Breast epithelium (tissue), 4 donors: ENCODE data around the gene MC1R. TPM values are rescaled to one million over a fixed set of nuclear protein-coding genes. Genes with fewer than 3 reads are reported as not detected.

Experiments used
- DNase-seq, 2 donors: peaks; one replicate each; pipeline ENCODE4 v3.0.0-alpha.2; 2019; ENCODE audit warnings: low spot score in 2 of 2
- H3K27ac ChIP-seq, 2 donors: fragments of 200-600 bp; sonication (generic) in 1 of 2; one replicate each; pipeline ENCODE4 v1.5.1; 2016 to 2019; ENCODE audit warnings: mild to moderate bottlenecking in 1 of 2
- H3K27me3 ChIP-seq, 2 donors: fragments of 200-600 bp; sonication (generic) in 1 of 2; one replicate each; pipeline versions ENCODE4 v1.5.1 to v1.6.0; 2017 to 2019; ENCODE audit warnings: control low read depth in 1 of 2, mild to moderate bottlenecking in 1 of 2
- H3K36me3 ChIP-seq: fragments of 200-600 bp; one replicate; pipeline ENCODE4 v1.5.1; 2019
- H3K4me1 ChIP-seq, 2 donors: fragments of 200-600 bp; sonication (generic); one replicate each; pipeline ENCODE4 v1.5.1; 2016 to 2019; ENCODE audit warnings: control low read depth in 1 of 2
- H3K4me3 ChIP-seq, 3 donors: fragments of 200-600 bp; sonication (generic); 1 replicate in 2 of 3; 2 replicates in 1 of 3; pipeline ENCODE4 v1.5.1; 2016 to 2019; ENCODE audit warnings: mild to moderate bottlenecking in 3 of 3, moderate library complexity in 2 of 3
- H3K9me3 ChIP-seq, 2 donors: fragments of 200-600 bp; sonication (generic) in 1 of 2; one replicate each; pipeline ENCODE4 v1.5.1; 2016 to 2019; ENCODE audit warnings: control low read depth in 1 of 2
- POLR2A ChIP-seq: fragments of 450-650 bp; IDR thresholded peaks from one replicate; pipeline ENCODE4 v1.6.1; 2016; ENCODE audit warnings: antibody characterized with exemption, mild to moderate bottlenecking, moderate library complexity
- POLR2AphosphoS5 ChIP-seq, 3 donors: sonication (generic); formaldehyde crosslinking; IDR thresholded peaks; one replicate each; pipeline ENCODE4 v1.6.1; 2017; ENCODE audit warnings: antibody characterized with exemption in 3 of 3
- intact Hi-C: fragments of 100-400 bp; cut with DNase I; formaldehyde crosslinking; loops from one replicate; pipeline ENCODE4 v1.15.1; 2023; ENCODE audit warnings: low total_unique reads
- total RNA-seq, 3 donors: library from RNA; depleted of rRNA; stranded (reverse); fragments of >200 nt; gene quantifications; one replicate each; pipeline ENCODE4 v1.1.0, GENCODE V29; 2016
- TF ChIP-seq, protein P1 (sequence below), 3 donors: fragments of 450-650 bp; IDR thresholded peaks; one replicate each; pipeline ENCODE4 v1.5.1; 2016 to 2017; ENCODE audit warnings: antibody characterized with exemption in 3 of 3, mild to moderate bottlenecking in 3 of 3, moderate library complexity in 3 of 3

Gene MC1R
- total RNA-seq, 3 donors from 2014 or later: 3.7 to 7.2 (median 3.8) TPM

GRCh38 chr16:89949756-89950155 is 31.1 kb downstream of the MC1R start:
- Histone ChIP-seq H3K36me3 (no peaks in the 10 kb centered on the region), H3K4me1 (peaks cover 3 to 4% of the 10 kb centered on the region in 2 donors), H3K9me3 (no peaks in the 10 kb centered on the region), H3K27me3 (no peaks in the 10 kb centered on the region), H3K4me3 (peak overlapping the region; percentile 53 to 87 (median 63)), H3K27ac (no peak overlapping the region)
- DNase-seq: no peak
- TF ChIP-seq POLR2A (no peak), POLR2AphosphoS5 (IDR thresholded peaks at IDR 0.05) (no peak)
- TF ChIP-seq, protein P1, sequence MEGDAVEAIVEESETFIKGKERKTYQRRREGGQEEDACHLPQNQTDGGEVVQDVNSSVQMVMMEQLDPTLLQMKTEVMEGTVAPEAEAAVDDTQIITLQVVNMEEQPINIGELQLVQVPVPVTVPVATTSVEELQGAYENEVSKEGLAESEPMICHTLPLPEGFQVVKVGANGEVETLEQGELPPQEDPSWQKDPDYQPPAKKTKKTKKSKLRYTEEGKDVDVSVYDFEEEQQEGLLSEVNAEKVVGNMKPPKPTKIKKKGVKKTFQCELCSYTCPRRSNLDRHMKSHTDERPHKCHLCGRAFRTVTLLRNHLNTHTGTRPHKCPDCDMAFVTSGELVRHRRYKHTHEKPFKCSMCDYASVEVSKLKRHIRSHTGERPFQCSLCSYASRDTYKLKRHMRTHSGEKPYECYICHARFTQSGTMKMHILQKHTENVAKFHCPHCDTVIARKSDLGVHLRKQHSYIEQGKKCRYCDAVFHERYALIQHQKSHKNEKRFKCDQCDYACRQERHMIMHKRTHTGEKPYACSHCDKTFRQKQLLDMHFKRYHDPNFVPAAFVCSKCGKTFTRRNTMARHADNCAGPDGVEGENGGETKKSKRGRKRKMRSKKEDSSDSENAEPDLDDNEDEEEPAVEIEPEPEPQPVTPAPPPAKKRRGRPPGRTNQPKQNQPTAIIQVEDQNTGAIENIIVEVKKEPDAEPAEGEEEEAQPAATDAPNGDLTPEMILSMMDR (IDR thresholded peaks at IDR 0.05): no peak
- intact Hi-C loops: no loop called here

DNA sequence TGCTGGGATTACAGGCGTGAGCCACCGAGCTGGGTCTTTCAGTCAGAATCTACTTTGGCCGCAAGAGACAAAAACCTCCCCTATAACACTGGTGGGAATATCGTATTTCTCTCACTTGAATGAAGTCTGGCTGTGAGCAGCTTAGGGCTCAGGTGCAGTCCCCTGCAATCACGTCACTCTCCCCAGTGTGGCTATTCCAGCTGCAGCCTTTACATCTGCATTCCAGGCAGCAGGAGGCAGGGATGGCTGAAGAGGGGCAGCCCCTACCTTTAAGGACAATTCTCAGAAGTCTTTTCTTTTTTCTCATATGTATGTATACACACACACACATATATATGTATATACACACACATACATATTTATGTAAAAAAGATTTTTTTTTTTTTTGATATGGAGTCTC is 32.8 kb downstream of the MC1R start:
- Histone ChIP-seq H3K27me3 (no peaks in the 10 kb centered on the region), H3K9me3 (no peaks in the 10 kb centered on the region), H3K4me1 (peaks cover 3 to 4% of the 10 kb centered on the region in 2 donors), H3K4me3 (no peak overlapping the region), H3K27ac (no peak overlapping the region), H3K36me3 (no peaks in the 10 kb centered on the region)
- no peak for DNase-seq
- TF ChIP-seq POLR2A: no peak
- no peak for TF ChIP-seq POLR2AphosphoS5 (IDR thresholded peaks at IDR 0.05)
- TF ChIP-seq, protein P1 (IDR thresholded peaks at IDR 0.05): no peak
- intact Hi-C loops: no loop called here

DNA sequence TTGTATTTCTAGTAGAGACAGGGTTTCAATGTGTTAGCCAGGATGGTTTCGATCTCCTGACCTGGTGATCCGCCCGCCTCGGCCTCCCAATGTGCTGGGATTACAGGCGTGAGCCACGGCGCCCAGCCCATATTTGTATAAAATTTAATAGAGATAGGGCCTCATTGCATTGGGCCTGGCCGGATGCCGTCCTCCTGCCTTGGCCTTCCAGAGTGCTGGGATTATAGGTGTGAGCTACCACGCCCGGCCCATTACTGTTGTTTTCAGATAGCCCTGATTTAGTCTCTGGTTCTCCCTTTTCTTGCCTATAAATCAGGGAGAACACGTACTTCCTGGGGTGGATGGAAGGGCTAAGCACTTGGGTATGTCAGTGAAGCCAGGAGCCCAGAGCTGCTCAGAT is 33.4 kb downstream of the MC1R start:
- Histone ChIP-seq H3K4me1 (peaks cover 3 to 4% of the 10 kb centered on the region in 2 donors), H3K36me3 (no peaks in the 10 kb centered on the region), H3K4me3 (no peak overlapping the region), H3K9me3 (no peaks in the 10 kb centered on the region), H3K27ac (no peak overlapping the region), H3K27me3 (no peaks in the 10 kb centered on the region)
- DNase-seq: no peak
- TF ChIP-seq, protein P1 (IDR thresholded peaks at IDR 0.05): no peak
- TF ChIP-seq POLR2A (no peak), POLR2AphosphoS5 (IDR thresholded peaks at IDR 0.05) (no peak)
- intact Hi-C loops: no loop called here

- Histone ChIP-seq H3K27ac (no peak overlapping the region), H3K4me1 (peaks cover 3 to 4% of the 10 kb centered on the region in 2 donors), H3K27me3 (no peaks in the 10 kb centered on the region), H3K9me3 (no peaks in the 10 kb centered on the region), H3K4me3 (no peak overlapping the region), H3K36me3 (no peaks in the 10 kb centered on the region)
- DNase-seq: no peak
- TF ChIP-seq, protein P1 (IDR thresholded peaks at IDR 0.05): no peak
- TF ChIP-seq POLR2A: no peak
- TF ChIP-seq POLR2AphosphoS5 (IDR thresholded peaks at IDR 0.05): no peak
- intact Hi-C loops: no loop called here
Observed at GRCh38 chr16:89952551-89952950, 33.9 kb downstream of the MC1R start.

- peaks cover 3 to 4% of the 10 kb centered on the region in 2 donors for H3K4me1 ChIP-seq
- no peak for TF ChIP-seq POLR2A
- TF ChIP-seq, protein P1 (IDR thresholded peaks at IDR 0.05): no peak
- TF ChIP-seq POLR2AphosphoS5 (IDR thresholded peaks at IDR 0.05): no peak
- no peak overlapping the region for H3K27ac ChIP-seq
- DNase-seq: no peak
- H3K4me3 ChIP-seq: no peak overlapping the region
- intact Hi-C loops: no loop called here
- no peaks in the 10 kb centered on the region for H3K9me3 ChIP-seq
- H3K27me3 ChIP-seq: no peaks in the 10 kb centered on the region
- no peaks in the 10 kb centered on the region for H3K36me3 ChIP-seq
Observed at GRCh38 chr16:89953671-89954406, 35.2 kb downstream of the MC1R start.
